Upper lobe of right lung (tissue), 1 donor: Measurements from ENCODE around the gene TIMM22. TPM values are rescaled to one million over a fixed set of nuclear protein-coding genes. Genes with fewer than 3 reads are reported as not detected.

Source experiments
- ATAC-seq: fragments of 200-7000 bp; cut with Tn5 transposase; one replicate; pipeline ENCODE4 v1.9.1; 2020; ENCODE audit warnings: mild to moderate bottlenecking, moderate library complexity
- DNase-seq: peaks from one replicate; pipeline ENCODE4 v3.0.0-alpha.2; 2020
- H3K27ac ChIP-seq: fragments of 200-600 bp; one replicate; pipeline ENCODE4 v1.8.0; 2022
- H3K27me3 ChIP-seq: fragments of 200-600 bp; one replicate; pipeline ENCODE4 v1.8.0; 2022; ENCODE audit warnings: mild to moderate bottlenecking
- H3K36me3 ChIP-seq: fragments of 200-600 bp; one replicate; pipeline ENCODE4 v1.8.0; 2022
- H3K4me1 ChIP-seq: fragments of 200-600 bp; one replicate; pipeline ENCODE4 v1.8.0; 2022
- H3K4me3 ChIP-seq: fragments of 200-600 bp; one replicate; pipeline ENCODE4 v1.8.0; 2022; ENCODE audit warnings: mild to moderate bottlenecking
- H3K9me3 ChIP-seq: fragments of 200-600 bp; one replicate; pipeline ENCODE4 v1.8.0; 2022
- CTCF ChIP-seq: fragments of 200-600 bp; IDR thresholded peaks from one replicate; pipeline ENCODE4 v1.8.0; 2022; ENCODE audit warnings: antibody characterized with exemption
- intact Hi-C: fragments of 100-400 bp; cut with DNase I; formaldehyde crosslinking; loops from one replicate; pipeline ENCODE4 v1.11.0; 2022
- total RNA-seq: library from RNA; stranded (reverse); fragmentation: NEBNext Ultra II Directional; extraction: Animal tissue kit (Norgen Biotek cat#: 25700); gene quantifications from one replicate; pipeline ENCODE4 v1.2.1, GENCODE V29; 2021
- donor health status: DM: no; HTN: yes; CAD: no; lungs with severe emphysema.

Gene TIMM22
- total RNA-seq, 1 donor from 2014 or later = 10.7 TPM

GRCh38 chr17:1004769-1005295 is 7.9 kb downstream of the TIMM22 start:
- ATAC-seq (no peak), DNase-seq (no peak)
- Histone ChIP-seq H3K27ac (peak overlapping the region; percentile 73), H3K4me1 (peaks cover 66% of the 10 kb centered on the region), H3K9me3 (no peaks in the 10 kb centered on the region), H3K4me3 (no peak overlapping the region), H3K27me3 (no peaks in the 10 kb centered on the region), H3K36me3 (peaks cover 89% of the 10 kb centered on the region)
- intact Hi-C loops = no loop called here
- TF ChIP-seq CTCF = no peak

- Histone ChIP-seq H3K9me3 (no peaks in the 10 kb centered on the region), H3K36me3 (peaks cover 90% of the 10 kb centered on the region), H3K4me1 (peaks cover 62% of the 10 kb centered on the region), H3K27me3 (no peaks in the 10 kb centered on the region), H3K27ac (peak overlapping the region; percentile 73), H3K4me3 (no peak overlapping the region)
- DNase-seq = no peak
- ATAC-seq = no peak
- intact Hi-C loops = no loop called here
- TF ChIP-seq CTCF = no peak
Measured at GRCh38 chr17:1005361-1005946, 8.5 kb downstream of the TIMM22 start.

GRCh38 chr17:1006054-1006453 is 9.1 kb downstream of the TIMM22 start:
- Histone ChIP-seq H3K27ac (peak overlapping the region; percentile 73), H3K36me3 (peaks cover 90% of the 10 kb centered on the region), H3K27me3 (no peaks in the 10 kb centered on the region), H3K4me3 (no peak overlapping the region), H3K4me1 (peaks cover 56% of the 10 kb centered on the region), H3K9me3 (no peaks in the 10 kb centered on the region)
- no peak for DNase-seq
- ATAC-seq = no peak
- intact Hi-C loops = no loop called here
- no peak for TF ChIP-seq CTCF

GRCh38 chr17:1007310-1008007 is 10.5 kb downstream of the TIMM22 start:
- H3K4me1 ChIP-seq = peaks cover 44% of the 10 kb centered on the region
- H3K9me3 ChIP-seq = no peaks in the 10 kb centered on the region
- DNase-seq (no peak), ATAC-seq (no peak)
- intact Hi-C loops = no loop called here
- peaks cover 93% of the 10 kb centered on the region for H3K36me3 ChIP-seq
- no peaks in the 10 kb centered on the region for H3K27me3 ChIP-seq
- no peak for TF ChIP-seq CTCF
- H3K4me3 ChIP-seq = no peak overlapping the region
- peak overlapping the region; percentile 75 for H3K27ac ChIP-seq

- H3K36me3 ChIP-seq = peaks cover 93% of the 10 kb centered on the region
- DNase-seq = no peak
- H3K27ac ChIP-seq = peak overlapping the region; percentile 75
- no peaks in the 10 kb centered on the region for H3K9me3 ChIP-seq
- no peak for ATAC-seq
- no peak for TF ChIP-seq CTCF
- H3K4me1 ChIP-seq = peaks cover 37% of the 10 kb centered on the region
- intact Hi-C loops = no loop called here
- H3K27me3 ChIP-seq = no peaks in the 10 kb centered on the region
- H3K4me3 ChIP-seq = no peak overlapping the region
Measured at GRCh38 chr17:1008008-1008761, 11.3 kb downstream of the TIMM22 start.
